ENCODE data around the gene CNNM2.
"Not testable (repeated sequence)": the region's sequence is repeated elsewhere in the genome, so short reads cannot be mapped to it uniquely, and the experiment has no call there.

The CNNM2 gene

GRCh38 chr10:102967123-102967522 is 49.0 kb downstream of the CNNM2 start:
- H3K9me3 ChIP-seq (ENCODE audit: control insufficient read depth, insufficient read depth, low read length): no peaks in the 10 kb centered on the region
- no peaks in the 10 kb centered on the region for H3K4me1 ChIP-seq (ENCODE audit: control insufficient read depth, low read length)
- no peaks in the 10 kb centered on the region for H3K36me3 ChIP-seq (ENCODE audit: control insufficient read depth, low read length)
- peaks cover 5% of the 10 kb centered on the region; the same call in 1 of the 2 replicates for H3K27me3 ChIP-seq (ENCODE audit: control insufficient read depth, low read length)
- H3K4me3 ChIP-seq (ENCODE audit: low read length): no peak overlapping the region
- H3K79me2 ChIP-seq (ENCODE audit: control insufficient read depth, low read length): no peaks in the 10 kb centered on the region
- H3K9me2 ChIP-seq (replicated peaks; ENCODE audit: control insufficient read depth, low read length): no peaks in the 10 kb centered on the region
- H3F3A ChIP-seq (ENCODE audit: control insufficient read depth, insufficient read depth): no peaks in the 10 kb centered on the region
- H3K27ac ChIP-seq (ENCODE audit: low read depth, low read length): no peak overlapping the region
- TF ChIP-seq CTCF (IDR thresholded peaks at IDR 0.05; ENCODE audit: low read depth, low read length, poor library complexity, severe bottlenecking) (no peak), EZH2phosphoT487 (IDR thresholded peaks at IDR 0.05; ENCODE audit: borderline replicate concordance, low read length) (no peak)
- no peaks in the 10 kb centered on the region for H4K20me1 ChIP-seq (ENCODE audit: control insufficient read depth, insufficient read depth, low read depth, low read length)
- no peak overlapping the region for H3K4me2 ChIP-seq (ENCODE audit: low read length)

GRCh38 chr10:102970562-102971340 is 52.7 kb downstream of the CNNM2 start:
- no peaks in the 10 kb centered on the region for H3K4me1 ChIP-seq (ENCODE audit: control insufficient read depth, low read length)
- H3K4me2 ChIP-seq (ENCODE audit: low read length): no peak overlapping the region
- no peaks in the 10 kb centered on the region for H3K36me3 ChIP-seq (ENCODE audit: control insufficient read depth, low read length)
- H3K27me3 ChIP-seq (ENCODE audit: control insufficient read depth, low read length): no peaks in the 10 kb centered on the region
- H3K9me3 ChIP-seq (ENCODE audit: control insufficient read depth, insufficient read depth, low read length): no peaks in the 10 kb centered on the region
- H3K4me3 ChIP-seq (ENCODE audit: low read length): no peak overlapping the region
- no peak for TF ChIP-seq CTCF (IDR thresholded peaks at IDR 0.05; ENCODE audit: low read depth, low read length, poor library complexity, severe bottlenecking)
- TF ChIP-seq EZH2phosphoT487 (IDR thresholded peaks at IDR 0.05; ENCODE audit: borderline replicate concordance, low read length): no peak
- H4K20me1 ChIP-seq (ENCODE audit: control insufficient read depth, insufficient read depth, low read depth, low read length): no peaks in the 10 kb centered on the region
- no peak overlapping the region for H3K27ac ChIP-seq (ENCODE audit: low read depth, low read length)
- H3K9me2 ChIP-seq (replicated peaks; ENCODE audit: control insufficient read depth, low read length): no peaks in the 10 kb centered on the region
- H3K79me2 ChIP-seq (ENCODE audit: control insufficient read depth, low read length): no peaks in the 10 kb centered on the region
- no peaks in the 10 kb centered on the region for H3F3A ChIP-seq (ENCODE audit: control insufficient read depth, insufficient read depth)

GRCh38 chr10:102975483-102976379 is 57.6 kb downstream of the CNNM2 start:
- H3K4me1 ChIP-seq (ENCODE audit: control insufficient read depth, low read length): no peaks in the 10 kb centered on the region
- H3K9me3 ChIP-seq (ENCODE audit: control insufficient read depth, insufficient read depth, low read length): no peaks in the 10 kb centered on the region
- no peak overlapping the region for H3K4me3 ChIP-seq (ENCODE audit: low read length)
- H3F3A ChIP-seq (ENCODE audit: control insufficient read depth, insufficient read depth): no peaks in the 10 kb centered on the region
- no peaks in the 10 kb centered on the region for H3K36me3 ChIP-seq (ENCODE audit: control insufficient read depth, low read length)
- H3K27me3 ChIP-seq (ENCODE audit: control insufficient read depth, low read length): no peaks in the 10 kb centered on the region
- H3K4me2 ChIP-seq (ENCODE audit: low read length): no peak overlapping the region
- no peak overlapping the region for H3K27ac ChIP-seq (ENCODE audit: low read depth, low read length)
- H4K20me1 ChIP-seq (ENCODE audit: control insufficient read depth, insufficient read depth, low read depth, low read length): no peaks in the 10 kb centered on the region
- no peaks in the 10 kb centered on the region for H3K9me2 ChIP-seq (replicated peaks; ENCODE audit: control insufficient read depth, low read length)
- TF ChIP-seq CTCF (IDR thresholded peaks at IDR 0.05; ENCODE audit: low read depth, low read length, poor library complexity, severe bottlenecking) (no peak), EZH2phosphoT487 (IDR thresholded peaks at IDR 0.05; ENCODE audit: borderline replicate concordance, low read length) (no peak)
- H3K79me2 ChIP-seq (ENCODE audit: control insufficient read depth, low read length): no peaks in the 10 kb centered on the region

GRCh38 chr10:102976380-102976726 is 58.3 kb downstream of the CNNM2 start:
- H3K9me3 ChIP-seq (ENCODE audit: control insufficient read depth, insufficient read depth, low read length); H3K4me1 ChIP-seq (ENCODE audit: control insufficient read depth, low read length); H3F3A ChIP-seq (ENCODE audit: control insufficient read depth, insufficient read depth); H3K9me2 ChIP-seq (replicated peaks; ENCODE audit: control insufficient read depth, low read length); H3K79me2 ChIP-seq (ENCODE audit: control insufficient read depth, low read length); H3K4me3 ChIP-seq (ENCODE audit: low read length); H3K36me3 ChIP-seq (ENCODE audit: control insufficient read depth, low read length); H3K27me3 ChIP-seq (ENCODE audit: control insufficient read depth, low read length); H3K27ac ChIP-seq (ENCODE audit: low read depth, low read length); H3K4me2 ChIP-seq (ENCODE audit: low read length); H4K20me1 ChIP-seq (ENCODE audit: control insufficient read depth, insufficient read depth, low read depth, low read length): not testable (repeated sequence)
